Epithelial cell of proximal tubule (primary cell): ENCODE measurements around the gene GPR146. TPM values are rescaled to one million over a fixed set of nuclear protein-coding genes. Genes with fewer than 3 reads are reported as not detected.

Experiments
- DNase-seq: peaks from one replicate; pipeline ENCODE4 v3.0.0-alpha.2; 2011; ENCODE audit warnings: low read depth
- H3K4me3 ChIP-seq: 2 replicates; pipeline ENCODE4 v1.5.1; 2011; ENCODE audit warnings: low read depth, mild to moderate bottlenecking, low read length
- total RNA-seq: library from RNA; depleted of rRNA; stranded (reverse); fragments of >200 nt; gene quantifications from 2 replicates; pipeline ENCODE4 v1.2.3, GENCODE V29; 2015
- TF ChIP-seq, protein P1 (sequence below): conservative IDR thresholded peaks from 2 replicates; pipeline ENCODE4 v1.5.1; 2012; ENCODE audit warnings: low read depth, mild to moderate bottlenecking, low read length

Gene GPR146
- total RNA-seq, 1 donor from 2014 or later, result 0.23 TPM

DNA sequence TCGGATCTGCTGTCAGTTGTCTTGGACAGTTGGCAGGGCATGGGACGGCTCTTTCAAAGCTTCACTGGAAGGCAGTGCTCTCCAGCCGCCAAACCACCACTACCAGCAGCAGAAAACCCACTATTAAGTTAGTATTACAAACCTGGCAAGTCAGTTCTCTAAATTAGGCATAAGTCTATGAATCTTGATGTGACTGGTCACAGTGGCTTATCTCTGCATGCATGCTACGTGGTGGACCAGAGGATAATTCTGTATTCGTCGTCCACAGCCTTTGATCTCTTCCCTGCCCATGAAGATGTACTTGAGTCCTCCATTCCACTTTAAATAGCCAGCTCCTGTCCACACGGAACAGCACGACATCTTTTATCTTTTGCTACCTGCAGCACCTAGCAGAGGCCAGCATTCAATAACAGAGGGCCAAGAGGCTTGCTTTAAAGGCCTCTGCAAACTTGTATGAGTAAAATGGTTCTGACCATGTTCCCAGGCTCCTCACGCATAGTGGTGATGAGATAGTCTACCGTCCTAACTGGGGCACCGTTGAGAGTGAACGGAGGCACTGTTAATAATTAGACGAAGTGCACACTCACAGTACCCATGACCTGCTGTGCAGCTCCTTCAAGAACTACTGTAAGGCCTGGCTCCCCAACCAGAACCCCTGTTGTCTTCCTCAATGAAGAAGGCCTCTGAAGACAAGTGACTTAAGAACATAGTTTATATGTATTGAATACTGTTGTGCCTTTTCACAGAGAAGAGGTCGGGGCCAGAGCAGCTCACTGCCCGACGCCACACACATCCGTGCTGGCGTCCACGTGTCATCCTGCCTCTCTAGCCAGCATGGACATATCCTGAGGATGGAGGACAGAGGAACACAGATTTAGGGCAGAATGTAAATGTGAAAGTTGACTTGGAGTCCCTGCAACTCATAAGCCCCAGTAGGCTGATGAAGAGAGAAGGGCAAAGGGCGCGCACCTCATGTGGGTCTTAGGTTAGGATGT, 1.0 kb downstream of the GPR146 start:
- TF ChIP-seq, protein P1, sequence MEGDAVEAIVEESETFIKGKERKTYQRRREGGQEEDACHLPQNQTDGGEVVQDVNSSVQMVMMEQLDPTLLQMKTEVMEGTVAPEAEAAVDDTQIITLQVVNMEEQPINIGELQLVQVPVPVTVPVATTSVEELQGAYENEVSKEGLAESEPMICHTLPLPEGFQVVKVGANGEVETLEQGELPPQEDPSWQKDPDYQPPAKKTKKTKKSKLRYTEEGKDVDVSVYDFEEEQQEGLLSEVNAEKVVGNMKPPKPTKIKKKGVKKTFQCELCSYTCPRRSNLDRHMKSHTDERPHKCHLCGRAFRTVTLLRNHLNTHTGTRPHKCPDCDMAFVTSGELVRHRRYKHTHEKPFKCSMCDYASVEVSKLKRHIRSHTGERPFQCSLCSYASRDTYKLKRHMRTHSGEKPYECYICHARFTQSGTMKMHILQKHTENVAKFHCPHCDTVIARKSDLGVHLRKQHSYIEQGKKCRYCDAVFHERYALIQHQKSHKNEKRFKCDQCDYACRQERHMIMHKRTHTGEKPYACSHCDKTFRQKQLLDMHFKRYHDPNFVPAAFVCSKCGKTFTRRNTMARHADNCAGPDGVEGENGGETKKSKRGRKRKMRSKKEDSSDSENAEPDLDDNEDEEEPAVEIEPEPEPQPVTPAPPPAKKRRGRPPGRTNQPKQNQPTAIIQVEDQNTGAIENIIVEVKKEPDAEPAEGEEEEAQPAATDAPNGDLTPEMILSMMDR, result no peak
- DNase-seq, result peak; percentile 69
- H3K4me3 ChIP-seq, result peak overlapping the region; percentile 68

DNA sequence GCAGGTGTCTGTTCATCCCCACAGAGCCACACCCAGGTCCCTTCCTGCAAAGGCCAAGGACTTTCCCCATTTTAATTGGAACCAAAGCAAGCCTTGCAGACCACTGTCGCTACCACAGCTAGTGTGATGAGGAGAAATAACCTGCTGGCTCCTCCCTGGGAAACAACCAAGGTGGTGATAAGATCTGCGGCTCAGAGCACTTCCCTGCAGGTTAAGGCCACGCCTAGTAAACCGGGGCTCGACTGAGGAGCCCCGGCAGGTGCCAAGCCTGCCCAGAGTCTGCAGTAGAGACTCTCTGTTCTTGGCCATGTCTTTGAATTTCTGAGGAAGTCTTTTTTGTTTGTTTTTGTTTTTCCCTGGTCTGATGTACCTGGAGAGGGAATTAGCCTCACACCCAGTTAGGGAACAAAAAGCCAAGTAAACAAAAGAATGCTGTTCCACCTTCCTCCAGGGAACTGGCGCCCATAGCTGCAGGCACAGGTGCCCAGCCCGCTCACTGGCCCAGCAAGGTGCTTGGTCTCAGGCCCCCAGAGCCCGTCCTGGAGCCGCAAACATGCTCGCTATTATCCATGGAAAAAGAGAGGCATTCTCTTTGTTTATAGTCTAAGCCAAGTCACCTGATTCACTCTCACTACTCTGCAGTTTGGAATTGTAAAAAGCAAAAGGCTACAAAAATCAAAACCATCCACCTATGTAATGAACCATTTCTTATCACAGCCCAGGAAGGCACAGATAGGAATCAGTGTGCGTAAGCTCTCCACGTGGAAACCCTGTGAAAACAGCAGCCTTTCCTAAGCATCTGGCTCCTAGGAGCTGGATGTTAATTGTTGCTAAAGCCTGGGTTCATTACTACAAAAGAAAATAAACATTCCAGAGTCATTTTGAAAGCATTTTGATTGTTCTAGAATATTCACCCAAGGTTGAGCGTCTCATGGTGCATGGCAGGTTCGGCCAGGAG, 2.7 kb downstream of the GPR146 start:
- TF ChIP-seq, protein P1, result no peak
- H3K4me3 ChIP-seq, result no peak overlapping the region
- no peak for DNase-seq

DNA sequence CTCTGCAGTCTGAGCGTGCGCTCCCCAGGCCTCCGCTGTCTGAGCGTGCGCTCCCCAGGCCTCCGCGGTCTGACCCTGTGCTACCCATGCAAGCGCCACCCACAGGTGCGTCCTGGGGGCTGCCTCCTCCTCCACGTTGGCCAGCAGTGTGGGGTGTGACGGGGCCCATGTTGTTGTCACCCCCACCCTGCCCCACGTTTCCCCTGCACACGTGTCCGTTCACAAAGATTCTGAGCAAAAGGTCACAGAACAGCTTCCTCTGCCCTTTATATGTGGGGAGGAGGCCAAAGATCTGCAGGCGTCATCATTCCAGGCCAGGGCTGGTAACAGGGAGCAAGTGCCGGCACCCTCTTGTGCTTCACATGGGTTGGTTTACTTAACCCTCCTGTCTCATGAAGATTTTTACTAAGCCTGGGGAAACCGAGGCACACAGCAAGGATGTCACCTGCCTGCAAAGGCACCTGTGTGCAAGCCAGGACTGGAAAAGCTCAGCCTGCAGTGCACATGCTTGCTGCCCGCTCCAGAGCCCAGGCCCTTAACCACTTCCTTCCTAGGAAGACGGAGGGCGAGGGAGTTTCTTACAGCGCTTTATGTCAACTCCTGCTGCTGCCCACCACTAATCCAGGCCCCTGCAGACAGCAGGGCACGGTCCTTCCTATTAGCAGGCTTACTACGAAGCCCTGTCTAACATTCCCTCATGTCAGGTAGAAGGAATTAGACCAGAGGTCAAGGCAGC, 4.8 kb downstream of the GPR146 start:
- no peak for DNase-seq
- TF ChIP-seq, protein P1, result no peak
- no peak overlapping the region for H3K4me3 ChIP-seq

DNA sequence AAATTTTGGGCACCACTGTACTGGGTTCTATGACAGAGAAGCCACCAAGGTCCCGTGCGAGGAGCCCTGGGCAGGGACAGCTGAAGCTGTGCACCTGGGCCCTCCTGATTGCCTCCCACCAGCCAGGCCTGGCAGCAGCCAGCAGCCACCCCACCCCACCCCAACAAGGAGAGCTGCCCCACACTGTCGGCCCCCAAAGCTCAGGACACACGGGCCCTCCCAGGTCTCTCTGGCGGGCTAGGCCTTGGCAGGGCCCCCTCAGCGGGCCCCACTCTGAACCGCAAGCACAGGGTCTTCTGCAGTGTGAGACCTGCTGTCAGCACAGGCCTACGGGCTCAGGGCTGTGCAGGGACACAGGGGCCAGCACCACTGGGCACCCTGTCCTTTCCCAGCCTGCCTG, 5.5 kb downstream of the GPR146 start:
- TF ChIP-seq, protein P1, result no peak
- no peak for DNase-seq
- no peak overlapping the region for H3K4me3 ChIP-seq

DNA sequence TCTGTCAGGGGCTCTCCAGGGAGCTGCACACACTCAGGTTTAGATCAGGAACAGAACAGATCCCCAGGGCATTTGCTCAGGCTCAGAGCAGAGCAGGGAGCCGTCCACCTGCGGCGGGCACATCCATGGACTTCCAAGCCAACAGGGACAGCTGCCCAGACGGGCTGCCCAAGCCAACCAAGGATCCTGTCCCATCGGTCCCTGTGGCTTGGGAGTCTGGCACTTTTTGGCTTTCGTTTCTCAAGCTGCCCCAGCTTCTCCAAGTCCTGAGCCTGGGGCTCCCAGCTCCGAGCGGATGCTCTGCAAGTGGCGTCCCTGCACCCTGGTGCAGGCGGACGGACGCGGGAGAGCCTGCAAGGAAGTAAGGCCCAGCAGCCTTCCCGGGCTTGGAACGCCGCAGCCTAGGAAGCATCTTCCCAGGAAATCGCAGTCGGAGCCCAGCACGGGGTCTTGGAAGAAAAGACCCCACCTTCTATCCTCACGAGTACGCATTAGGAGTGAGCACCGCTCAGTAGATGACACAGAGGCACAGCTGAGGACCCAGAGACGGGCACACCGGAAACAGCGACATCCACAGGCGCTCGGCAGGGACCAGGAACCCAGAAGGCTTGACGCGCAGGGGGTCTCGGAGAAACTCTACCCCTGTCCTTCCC, 6.0 kb downstream of the GPR146 start:
- no peak for DNase-seq
- TF ChIP-seq, protein P1, result no peak
- no peak overlapping the region for H3K4me3 ChIP-seq
